HEK293T (cell line): ENCODE results near the gene WDR90.

ENCODE experiments used
- BHLHE40 ChIP-seq: fragments of 450-650 bp; IDR thresholded peaks from 2 replicates; pipeline ENCODE4 v1.6.1; 2016; ENCODE audit warnings: mild to moderate bottlenecking, moderate library complexity, borderline replicate concordance
- CTBP1 ChIP-seq: fragments of 450-650 bp; IDR thresholded peaks from 2 replicates; pipeline ENCODE4 v1.6.1; 2016; ENCODE audit warnings: borderline replicate concordance
- ELF4 ChIP-seq: fragments of 450-650 bp; IDR thresholded peaks from 2 replicates; pipeline ENCODE4 v1.6.1; 2017; ENCODE audit warnings: antibody characterized with exemption
- FOXA1 ChIP-seq: fragments of 450-650 bp; IDR thresholded peaks from 2 replicates; pipeline ENCODE4 v1.6.1; 2016; ENCODE audit warnings: mild to moderate bottlenecking
- FOXK2 ChIP-seq: fragments of 450-650 bp; IDR thresholded peaks from 2 replicates; pipeline ENCODE4 v1.6.1; 2016; ENCODE audit warnings: mild to moderate bottlenecking
- FOXM1 ChIP-seq: fragments of 450-650 bp; IDR thresholded peaks from 2 replicates; pipeline ENCODE4 v1.6.1; 2017; ENCODE audit warnings: mild to moderate bottlenecking, borderline replicate concordance
- HDGF ChIP-seq: fragments of 450-650 bp; IDR thresholded peaks from 2 replicates; pipeline ENCODE4 v1.6.1; 2017; ENCODE audit warnings: antibody characterized with exemption, borderline replicate concordance
- L3MBTL2 ChIP-seq: fragments of 450-650 bp; conservative IDR thresholded peaks from 2 replicates; pipeline ENCODE4 v1.6.1; 2016; ENCODE audit warnings: mild to moderate bottlenecking
- NFRKB ChIP-seq: fragments of 450-650 bp; IDR thresholded peaks from 2 replicates; pipeline ENCODE4 v1.6.1; 2016; ENCODE audit warnings: mild to moderate bottlenecking, moderate library complexity
- PKNOX1 ChIP-seq: fragments of 450-650 bp; IDR thresholded peaks from 2 replicates; pipeline ENCODE4 v1.6.1; 2016
- SP1 ChIP-seq: fragments of 450-650 bp; IDR thresholded peaks from 2 replicates; pipeline ENCODE4 v1.6.1; 2017
- TARDBP ChIP-seq: fragments of 450-650 bp; IDR thresholded peaks from 2 replicates; pipeline ENCODE4 v1.6.1; 2016
- ZNF384 ChIP-seq: fragments of 450-650 bp; IDR thresholded peaks from 2 replicates; pipeline ENCODE4 v1.6.1; 2016

DNA sequence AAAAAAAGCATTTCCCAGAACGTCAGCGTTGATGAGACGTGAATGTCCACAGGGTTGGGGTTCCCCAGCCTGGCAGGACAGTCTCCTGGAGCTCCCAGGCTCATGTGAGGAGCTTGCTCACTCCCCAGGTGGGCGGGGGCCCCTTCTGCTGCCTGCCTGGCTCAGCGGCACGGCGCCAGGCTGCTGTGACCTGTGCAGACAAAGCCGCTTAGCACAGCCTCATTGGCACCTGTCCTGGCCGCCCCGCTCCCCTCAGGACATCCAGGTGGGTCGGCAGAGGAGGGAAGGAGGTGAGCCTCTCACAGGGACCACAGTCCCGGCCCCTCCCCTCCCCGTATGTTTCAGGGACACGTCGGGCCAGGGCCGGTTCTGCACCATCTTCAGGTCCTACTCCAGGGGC is 31.3 kb upstream of the WDR90 start:
- TF ChIP-seq TARDBP = no peak
- no peak for TF ChIP-seq SP1
- no peak for TF ChIP-seq FOXA1
- TF ChIP-seq ZNF384 = no peak
- TF ChIP-seq PKNOX1 = no peak
- no peak for TF ChIP-seq FOXM1
- TF ChIP-seq FOXK2 = no peak
- no peak for TF ChIP-seq ELF4
- TF ChIP-seq BHLHE40 = no peak
- TF ChIP-seq HDGF = no peak
- TF ChIP-seq CTBP1 = no peak
- TF ChIP-seq NFRKB = no peak
- TF ChIP-seq L3MBTL2 = no peak
